GM12872 (cell line): ENCODE results near the gene TNK2.

ENCODE experiments used
- CTCF ChIP-seq: IDR thresholded peaks from 3 replicates; pipeline ENCODE4 v1.5.1; 2011; ENCODE audit warnings: low read depth, mild to moderate bottlenecking, low read length, moderate library complexity; ENCODE audit not compliant: insufficient read depth

The TNK2 gene

DNA sequence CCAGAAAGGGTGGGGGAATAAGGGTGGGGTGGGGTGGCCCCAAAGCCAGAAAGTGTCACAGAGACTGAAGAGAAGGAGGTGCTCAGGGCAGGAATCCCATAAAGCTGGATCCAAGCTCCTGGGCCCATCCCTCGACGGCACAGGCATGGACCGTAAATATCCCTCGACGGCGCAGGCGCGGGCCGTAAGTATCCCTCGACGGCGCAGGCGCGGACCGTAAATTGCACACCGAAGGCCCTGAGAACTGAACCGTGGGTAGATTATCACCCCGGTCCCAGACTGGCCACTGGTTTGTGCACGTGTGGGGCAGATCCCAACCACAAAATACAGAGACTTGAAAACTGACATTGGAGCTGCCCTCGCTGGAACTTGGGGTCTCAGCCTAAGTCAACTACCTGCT lies 55.3 kb downstream of the TNK2 start:
- no peak for TF ChIP-seq CTCF

GRCh38 chr3:195850857-195851543 lies 57.4 kb downstream of the TNK2 start:
- peak; percentile 100 for TF ChIP-seq CTCF

DNA sequence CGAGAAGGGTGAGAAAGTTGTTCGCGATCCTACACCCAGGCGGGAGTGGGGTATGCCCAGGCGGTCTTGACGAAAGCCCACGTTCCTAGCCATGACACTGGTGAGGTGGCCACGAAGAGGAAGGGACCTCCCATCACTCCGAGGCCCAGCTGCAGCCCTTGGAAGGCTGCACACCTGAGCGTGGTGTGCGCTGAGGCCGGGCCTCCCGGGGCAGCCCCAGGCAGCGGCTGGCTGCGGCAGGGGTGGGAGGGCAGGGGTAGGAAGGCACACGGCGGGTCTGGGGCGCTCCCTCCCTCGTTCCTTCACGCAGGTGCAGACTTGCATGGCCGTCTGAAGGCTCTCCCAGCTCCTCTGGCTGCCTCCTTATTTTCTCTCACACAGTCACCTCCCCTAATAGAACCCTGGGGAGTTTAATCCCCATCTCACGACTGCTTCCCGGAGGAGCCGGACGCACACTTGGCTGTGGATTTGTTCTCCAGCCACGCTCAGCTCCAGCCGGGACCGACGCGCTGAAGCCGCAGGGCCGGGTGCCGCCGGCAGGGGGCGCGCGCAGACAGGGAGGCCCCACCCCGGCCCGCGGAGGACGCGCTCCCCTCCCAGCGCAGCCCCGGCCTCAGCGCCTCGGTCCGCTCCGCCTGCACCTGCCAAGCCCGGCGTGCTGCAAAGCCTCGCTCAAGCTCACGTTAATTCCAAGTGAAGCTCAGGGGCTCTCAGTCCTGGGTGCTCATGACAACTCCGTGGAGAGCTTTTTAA lies 58.9 kb downstream of the TNK2 start:
- peak; percentile 38; the same call in 1 of the 3 replicates for TF ChIP-seq CTCF

DNA sequence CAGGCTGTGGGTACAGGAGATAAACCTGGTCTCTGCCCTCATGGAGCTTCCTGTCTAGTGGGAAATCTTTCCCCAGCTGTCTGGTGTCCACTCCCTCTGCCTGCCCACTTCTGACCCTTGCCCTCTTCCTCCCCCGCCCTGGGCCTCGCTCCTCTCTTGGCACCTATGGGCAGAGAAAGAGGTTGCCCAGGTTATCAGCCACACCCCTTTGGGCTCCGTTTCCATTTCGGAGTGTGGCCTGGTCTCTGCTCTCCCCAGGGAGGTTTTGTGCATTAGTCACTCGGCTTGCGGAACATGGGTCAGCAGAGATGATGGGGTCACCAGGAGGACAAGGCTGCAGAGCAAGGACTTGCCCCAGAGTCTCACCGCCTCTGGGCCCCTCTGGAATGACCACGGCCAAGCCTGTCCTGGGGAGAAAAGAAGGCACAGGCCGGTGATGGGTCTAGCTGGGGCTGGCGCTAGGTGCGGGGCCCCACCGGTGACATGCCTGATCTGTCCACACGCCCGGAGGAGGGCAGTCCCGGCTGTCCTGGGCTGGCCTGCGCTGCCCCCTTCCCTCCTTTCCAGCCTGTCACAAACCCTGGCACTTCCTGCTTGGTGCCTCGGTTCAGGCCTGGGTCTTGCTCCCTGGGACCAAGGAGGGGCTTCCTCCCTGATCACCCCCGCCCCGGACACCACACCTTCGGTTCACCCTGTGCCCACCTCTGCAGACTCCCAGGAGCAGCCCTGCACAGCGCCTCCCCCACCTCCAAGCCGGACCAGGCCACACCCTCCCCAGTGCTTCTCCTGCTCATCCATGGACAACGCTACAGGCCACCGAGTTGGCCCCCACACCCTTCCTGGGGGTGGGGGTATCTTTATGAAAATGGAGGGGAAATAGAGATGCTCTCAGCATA lies 61.0 kb downstream of the TNK2 start:
- TF ChIP-seq CTCF = no peak

- TF ChIP-seq CTCF = no peak
Observed at GRCh38 chr3:195845483-195845882, 62.9 kb downstream of the TNK2 start.

- no peak for TF ChIP-seq CTCF
Observed at GRCh38 chr3:195844671-195845218, 63.6 kb downstream of the TNK2 start.
